Measurements from ENCODE around the gene FOXO1.

DNA sequence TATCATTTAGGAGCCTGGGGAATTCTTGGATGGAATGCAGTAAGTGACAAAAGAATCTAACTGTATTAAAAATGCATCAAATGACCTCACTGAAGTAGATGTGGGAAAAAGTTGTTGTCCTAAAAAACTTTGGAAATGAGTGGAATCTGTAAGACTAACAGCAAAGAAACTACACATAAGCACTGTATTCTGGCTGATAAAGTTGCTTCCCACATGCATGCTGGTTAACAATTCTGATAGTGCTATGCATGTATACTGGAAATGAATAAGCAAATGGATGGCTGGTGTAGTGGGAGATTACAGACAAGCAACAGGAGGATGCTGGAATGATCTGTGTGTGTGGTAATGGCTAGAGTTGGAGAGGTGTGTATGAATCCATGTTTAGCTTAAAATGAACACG lies 138.5 kb downstream of the FOXO1 start:
- no peak for TF ChIP-seq CTCF (IDR thresholded peaks at IDR 0.05)
- TF ChIP-seq POLR2A (IDR thresholded peaks at IDR 0.05), result no peak
